ENCODE data around the gene PCDHA1. TPM values are rescaled to one million over a fixed set of nuclear protein-coding genes. Genes with fewer than 3 reads are reported as not detected.
A peak's percentile ranks its signal among the peaks of the same experiment; 100 is the strongest.

PCDHA1 gene
- polyA plus RNA-seq, 1 donor (not counting 4 experiments of a cell fraction or from before 2014, with no cell fraction given) = 0.03 TPM

DNA sequence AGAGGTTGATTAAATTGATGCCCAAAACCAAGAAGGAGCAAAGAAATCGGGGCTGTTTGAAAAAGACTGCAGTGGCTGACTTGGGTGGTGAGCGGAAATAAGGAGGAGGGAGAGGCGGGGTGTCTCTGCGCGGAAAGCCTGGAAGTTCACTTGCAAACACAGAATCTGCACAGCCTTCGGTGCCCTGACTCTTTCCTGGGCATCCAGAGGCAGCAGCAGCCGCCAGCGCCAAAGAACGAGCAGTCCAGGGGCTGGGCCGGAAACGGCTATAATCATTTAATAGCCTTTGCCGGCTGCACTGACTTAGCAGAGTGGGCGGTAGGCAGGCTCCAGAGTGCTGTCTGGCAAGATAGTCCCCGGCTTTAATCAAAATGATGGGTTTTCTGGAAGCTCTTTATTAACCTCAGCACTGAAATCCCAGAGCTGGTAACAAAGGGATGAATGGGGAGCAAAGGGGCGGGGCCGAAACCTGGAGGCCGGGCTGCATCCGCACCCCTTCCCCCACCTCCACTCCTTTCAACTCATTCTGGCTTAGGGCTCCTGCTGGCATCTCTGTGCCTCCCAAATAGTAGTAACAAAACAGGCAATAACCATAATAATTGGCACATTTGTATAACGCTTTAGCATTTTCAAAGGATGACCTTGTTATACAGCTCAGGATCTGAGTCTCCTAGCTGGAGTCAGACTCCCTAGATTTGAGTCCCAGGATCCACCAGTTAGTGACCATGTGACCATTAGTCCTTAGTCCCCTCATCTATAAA lies 216.1 kb downstream of the PCDHA1 start:
- Histone ChIP-seq H3K9me3 (ENCODE audit: control insufficient read depth, low read depth, low read length) (no peaks in the 10 kb centered on the region), H3K9me1 (ENCODE audit: control insufficient read depth, extremely low read depth, insufficient read depth, low read length) (no peaks in the 10 kb centered on the region), H3K4me1 (ENCODE audit: control insufficient read depth, extremely low read depth, insufficient read depth, low read length) (peaks cover 30% of the 10 kb centered on the region), H3K9ac (ENCODE audit: control insufficient read depth, extremely low read depth, insufficient read depth, low read length) (peak overlapping the region; percentile 48), H3K4me3 (ENCODE audit: control insufficient read depth in 2 of 3, extremely low read depth in 1 of 3, insufficient read depth in 2 of 3, low read depth in 1 of 3, low read length in 3 of 3) (peak overlapping the region; percentile 30 to 47 (median 37)), H2AFZ (ENCODE audit: control insufficient read depth, low read length) (peak overlapping the region; percentile 54), H3K36me3 (ENCODE audit: control insufficient read depth in 2 of 2, extremely low read depth in 1 of 2, insufficient read depth in 2 of 2, low read length in 2 of 2) (no peaks in the 10 kb centered on the region), H4K20me1 (ENCODE audit: control insufficient read depth, extremely low read depth, insufficient read depth, low read length) (no peaks in the 10 kb centered on the region), H3K27me3 (ENCODE audit: control insufficient read depth, extremely low read depth, insufficient read depth, low read length) (no peaks in the 10 kb centered on the region), H3K27ac (ENCODE audit: control insufficient read depth, insufficient read depth, low read length) (peak overlapping the region; percentile 27), H3K4me2 (ENCODE audit: control insufficient read depth, extremely low read depth, insufficient read depth, low read depth, low read length) (peak overlapping the region; percentile 65), H3K79me2 (ENCODE audit: control insufficient read depth, insufficient read depth, low read length) (no peaks in the 10 kb centered on the region)
- FAIRE-seq (peak; percentile 32), DNase-seq (ENCODE audit: low read depth, low spot score) (no peak)
- dilution Hi-C loops (cut with MboI; ENCODE audit: extremely low pct_ligation_motif_present, low sequenced_read_pairs) = no loop called here
- TF ChIP-seq, protein P1, sequence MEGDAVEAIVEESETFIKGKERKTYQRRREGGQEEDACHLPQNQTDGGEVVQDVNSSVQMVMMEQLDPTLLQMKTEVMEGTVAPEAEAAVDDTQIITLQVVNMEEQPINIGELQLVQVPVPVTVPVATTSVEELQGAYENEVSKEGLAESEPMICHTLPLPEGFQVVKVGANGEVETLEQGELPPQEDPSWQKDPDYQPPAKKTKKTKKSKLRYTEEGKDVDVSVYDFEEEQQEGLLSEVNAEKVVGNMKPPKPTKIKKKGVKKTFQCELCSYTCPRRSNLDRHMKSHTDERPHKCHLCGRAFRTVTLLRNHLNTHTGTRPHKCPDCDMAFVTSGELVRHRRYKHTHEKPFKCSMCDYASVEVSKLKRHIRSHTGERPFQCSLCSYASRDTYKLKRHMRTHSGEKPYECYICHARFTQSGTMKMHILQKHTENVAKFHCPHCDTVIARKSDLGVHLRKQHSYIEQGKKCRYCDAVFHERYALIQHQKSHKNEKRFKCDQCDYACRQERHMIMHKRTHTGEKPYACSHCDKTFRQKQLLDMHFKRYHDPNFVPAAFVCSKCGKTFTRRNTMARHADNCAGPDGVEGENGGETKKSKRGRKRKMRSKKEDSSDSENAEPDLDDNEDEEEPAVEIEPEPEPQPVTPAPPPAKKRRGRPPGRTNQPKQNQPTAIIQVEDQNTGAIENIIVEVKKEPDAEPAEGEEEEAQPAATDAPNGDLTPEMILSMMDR (optimal IDR thresholded peaks at IDR 0.05 in 1 of 3, IDR thresholded peaks at IDR 0.05 in 1 of 3, conservative IDR thresholded peaks at IDR 0.05 in 1 of 3; ENCODE audit: extremely low read depth in 1 of 3, insufficient read depth in 2 of 3, low read length in 3 of 3) = no peak
- TF ChIP-seq EZH2 (IDR thresholded peaks at IDR 0.05; ENCODE audit: low read length) = no peak

DNA sequence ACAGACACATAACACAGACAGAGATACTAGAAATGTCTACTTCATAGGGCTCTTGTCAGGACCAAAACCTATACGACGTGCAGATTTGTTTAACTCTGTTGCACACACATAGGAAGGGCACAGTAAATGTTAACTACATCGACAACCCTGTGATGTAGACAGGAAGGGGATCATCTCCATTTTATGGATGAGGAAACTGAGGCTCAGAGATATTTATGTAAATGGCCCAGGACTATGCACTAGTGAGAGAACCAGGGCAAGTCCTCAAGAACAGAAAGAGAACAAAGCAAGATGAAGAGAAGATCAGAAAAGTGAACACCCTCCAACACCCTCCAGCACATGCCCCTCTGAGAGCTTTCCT lies 216.6 kb downstream of the PCDHA1 start:
- H3K9me1 ChIP-seq (ENCODE audit: control insufficient read depth, extremely low read depth, insufficient read depth, low read length) = no peaks in the 10 kb centered on the region
- DNase-seq (ENCODE audit: low read depth, low spot score) (no peak), FAIRE-seq (no peak)
- no peaks in the 10 kb centered on the region for H3K36me3 ChIP-seq (ENCODE audit: control insufficient read depth in 2 of 2, extremely low read depth in 1 of 2, insufficient read depth in 2 of 2, low read length in 2 of 2)
- peaks cover 30% of the 10 kb centered on the region for H3K4me1 ChIP-seq (ENCODE audit: control insufficient read depth, extremely low read depth, insufficient read depth, low read length)
- no peaks in the 10 kb centered on the region for H3K79me2 ChIP-seq (ENCODE audit: control insufficient read depth, insufficient read depth, low read length)
- no peaks in the 10 kb centered on the region for H4K20me1 ChIP-seq (ENCODE audit: control insufficient read depth, extremely low read depth, insufficient read depth, low read length)
- H2AFZ ChIP-seq (ENCODE audit: control insufficient read depth, low read length) = no peak overlapping the region
- peak overlapping the region; percentile 65 for H3K4me2 ChIP-seq (ENCODE audit: control insufficient read depth, extremely low read depth, insufficient read depth, low read depth, low read length)
- H3K9me3 ChIP-seq (ENCODE audit: control insufficient read depth, low read depth, low read length) = no peaks in the 10 kb centered on the region
- no peaks in the 10 kb centered on the region for H3K27me3 ChIP-seq (ENCODE audit: control insufficient read depth, extremely low read depth, insufficient read depth, low read length)
- dilution Hi-C loops (cut with MboI; ENCODE audit: extremely low pct_ligation_motif_present, low sequenced_read_pairs) = no loop called here
- TF ChIP-seq, protein P1 (optimal IDR thresholded peaks at IDR 0.05 in 1 of 3, IDR thresholded peaks at IDR 0.05 in 1 of 3, conservative IDR thresholded peaks at IDR 0.05 in 1 of 3; ENCODE audit: extremely low read depth in 1 of 3, insufficient read depth in 2 of 3, low read length in 3 of 3) = no peak
- TF ChIP-seq EZH2 (IDR thresholded peaks at IDR 0.05; ENCODE audit: low read length) = no peak
- no peak overlapping the region for H3K4me3 ChIP-seq (ENCODE audit: control insufficient read depth in 2 of 3, extremely low read depth in 1 of 3, insufficient read depth in 2 of 3, low read depth in 1 of 3, low read length in 3 of 3)
- H3K9ac ChIP-seq (ENCODE audit: control insufficient read depth, extremely low read depth, insufficient read depth, low read length) = no peak overlapping the region
- no peak overlapping the region for H3K27ac ChIP-seq (ENCODE audit: control insufficient read depth, insufficient read depth, low read length)
